Common myeloid progenitor, CD34-positive (primary cell): ENCODE results near the gene SLC45A1. TPM values are rescaled to one million over a fixed set of nuclear protein-coding genes. Genes with fewer than 3 reads are reported as not detected.
A peak's percentile ranks its signal among the peaks of the same experiment; 100 is the strongest.
"Not testable (repeated sequence)": the region's sequence is repeated elsewhere in the genome, so short reads cannot be mapped to it uniquely, and the experiment has no call there.

Experiments used
- CTCF ChIA-PET: fragments of 350-600 bp; sonication (Branson Sonifier 250); formaldehyde crosslinking; loops from one replicate; lab custom pipeline; 2021; ENCODE audit warnings: antibody characterized with exemption; lab: Charles Lee
- POLR2A ChIA-PET: fragments of 350-600 bp; sonication (Branson Sonifier 250); formaldehyde crosslinking; loops from one replicate; lab custom pipeline; 2021; ENCODE audit warnings: antibody characterized with exemption; lab: Charles Lee
- DNase-seq, 3 donors: peaks; one replicate each; pipeline versions ENCODE4 v3.0.0 to v3.0.0-alpha.2; 2013
- H3K27ac ChIP-seq, 2 experiments: 1 replicate in 1 of 2; 2 replicates in 1 of 2; pipeline ENCODE4 v1.7.0; 2013; ENCODE audit warnings: inconsistent platforms in 2 of 2, low read length in 2 of 2, mild to moderate bottlenecking in 2 of 2, low read depth in 1 of 2, moderate library complexity in 1 of 2; ENCODE audit not compliant: severe bottlenecking in 2 of 2, insufficient read depth in 1 of 2, poor library complexity in 1 of 2
- H3K27me3 ChIP-seq, 5 experiments: replicated peaks in 2 of 5; 1 replicate in 3 of 5; 2 replicates in 2 of 5; pipeline versions ENCODE4 v1.6.1 to v1.7.0; 2013; ENCODE audit warnings: low read length in 4 of 5, mild to moderate bottlenecking in 2 of 5, moderate library complexity in 2 of 5, inconsistent platforms in 1 of 5; ENCODE audit not compliant: insufficient read depth in 5 of 5, control insufficient read depth in 4 of 5
- H3K36me3 ChIP-seq, 4 experiments: 1 replicate in 2 of 4; 2 replicates in 2 of 4; pipeline versions ENCODE4 v1.6.1 to v1.7.0; 2013; ENCODE audit warnings: low read length in 3 of 4, control low read depth in 1 of 4, mild to moderate bottlenecking in 1 of 4; ENCODE audit not compliant: control insufficient read depth in 4 of 4, insufficient read depth in 4 of 4
- H3K4me1 ChIP-seq, 4 experiments: 1 replicate in 3 of 4; 2 replicates in 1 of 4; pipeline versions ENCODE4 v1.6.1 to v1.7.1; 2013; ENCODE audit warnings: low read length in 3 of 4, mild to moderate bottlenecking in 3 of 4, control low read depth in 1 of 4, inconsistent platforms in 1 of 4, moderate library complexity in 1 of 4; ENCODE audit not compliant: control insufficient read depth in 4 of 4, insufficient read depth in 4 of 4; ENCODE audit errors: control extremely low read depth in 1 of 4
- H3K4me3 ChIP-seq, 7 experiments: 1 replicate in 4 of 7; 2 replicates in 3 of 7; pipeline versions ENCODE4 v1.5.1 to v1.7.0; 2013; ENCODE audit warnings: mild to moderate bottlenecking in 7 of 7, low read length in 6 of 7, moderate library complexity in 6 of 7, inconsistent platforms in 2 of 7, low read depth in 2 of 7, control low read depth in 1 of 7; ENCODE audit not compliant: insufficient read depth in 4 of 7, control insufficient read depth in 1 of 7; ENCODE audit errors: extremely low read depth in 1 of 7
- H3K9me3 ChIP-seq, 5 experiments: 1 replicate in 4 of 5; 2 replicates in 1 of 5; pipeline versions ENCODE4 v1.6.1 to v1.7.1; 2013; ENCODE audit warnings: low read length in 4 of 5, mild to moderate bottlenecking in 2 of 5, inconsistent platforms in 1 of 5, low read depth in 1 of 5, moderate library complexity in 1 of 5; ENCODE audit not compliant: control insufficient read depth in 4 of 5, insufficient read depth in 2 of 5; ENCODE audit errors: control extremely low read depth in 1 of 5
- WGBS: methylation state at CpG from one replicate; pipeline ENCODE4 v1.1.5; 2013; ENCODE audit not compliant: insufficient coverage; 5-methylcytosine and 5-hydroxymethylcytosine counted together
- polyA plus RNA-seq: library from polyadenylated mRNA; unstranded; fragments of 120-200 nt; gene quantifications from one replicate; pipeline ENCODE4 v1.2.1, GENCODE V29; 2013

The SLC45A1 gene
- polyA plus RNA-seq: 0.05 TPM

- ChIA-PET POLR2A (interaction anchor here (1.1 kb wide), 1 partner anchor 293 kb away, joined by 3 read pairs; no protein-coding TSS in a partner anchor), CTCF (interaction anchor here (1.4 to 1.7 kb wide), 3 partner anchors 16 to 303 kb away, joined by 4 to 9 read pairs (median 7); no protein-coding TSS in a partner anchor)
- DNase-seq: peak; percentile 44 to 75 (median 65)
- peak within 1 kb of the TSS in 6 of 7 experiments; percentile 17 to 73 (median 44) for H3K4me3 ChIP-seq
- H3K36me3 ChIP-seq: no peaks in the 10 kb centered on the region
- peaks cover 0 to 62% (median 16%) of the 10 kb centered on the region in 5 experiments for H3K27me3 ChIP-seq
- no peaks in the 10 kb centered on the region for H3K9me3 ChIP-seq
- no peak within 1 kb of the TSS for H3K27ac ChIP-seq
- peaks cover 0 to 15% (median 10%) of the 10 kb centered on the region in 4 experiments for H3K4me1 ChIP-seq
- 12% methylated on average over 59 of the region's 75 CpGs for WGBS
These were observed at the start of gene SLC45A1 for GRCh38 chr1:8317647-8318381. Gene SLC45A1, plus strand, starts transcription at chr1:8318114. Its CDS starts 6,216 bp downstream, at chr1:8324330.

DNA sequence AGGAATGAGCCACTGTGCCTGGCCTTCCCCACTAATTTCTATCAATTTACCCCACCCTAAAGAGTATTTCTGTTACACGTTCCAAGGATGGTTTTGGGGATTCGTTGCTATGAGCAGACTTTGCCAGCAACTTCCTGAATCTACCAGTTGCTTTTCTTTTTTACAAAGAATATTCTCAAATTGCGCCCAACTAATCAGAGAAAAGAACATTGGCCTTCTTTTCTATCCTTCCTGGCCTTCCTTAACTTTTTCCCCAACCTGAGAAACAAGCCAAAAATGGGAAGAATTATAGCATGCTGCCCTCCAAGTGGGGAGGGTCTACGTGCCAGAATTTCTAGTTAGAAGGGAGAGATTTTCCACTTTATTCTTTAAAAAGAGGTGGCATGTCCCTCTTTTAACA is 44.9 kb upstream of the SLC45A1 start:
- Histone ChIP-seq H3K27ac (no peak overlapping the region), H3K9me3 (no peaks in the 10 kb centered on the region), H3K36me3 (no peaks in the 10 kb centered on the region), H3K4me3 (no peak overlapping the region), H3K4me1 (no peaks in the 10 kb centered on the region), H3K27me3 (peaks cover 0 to 1% (median 0%) of the 10 kb centered on the region in 5 experiments)
- POLR2A ChIA-PET: no interaction called here
- CTCF ChIA-PET: no interaction called here
- 66% methylated on average over 4 of the region's 4 CpGs for WGBS
- DNase-seq: no peak

GRCh38 chr1:8274352-8274751 is 43.6 kb upstream of the SLC45A1 start:
- Histone ChIP-seq H3K9me3 (no peaks in the 10 kb centered on the region), H3K4me3 (no peak overlapping the region), H3K36me3 (no peaks in the 10 kb centered on the region), H3K27me3 (peaks cover 0 to 1% (median 0%) of the 10 kb centered on the region in 5 experiments), H3K27ac (no peak overlapping the region), H3K4me1 (no peaks in the 10 kb centered on the region)
- ChIA-PET POLR2A (no interaction called here), CTCF (no interaction called here)
- no peak for DNase-seq
- WGBS: 72% methylated on average over 6 of the region's 8 CpGs

- Histone ChIP-seq H3K4me3 (no peak overlapping the region), H3K27me3 (peaks cover 0 to 4% (median 0%) of the 10 kb centered on the region in 5 experiments), H3K4me1 (no peaks in the 10 kb centered on the region), H3K9me3 (no peaks in the 10 kb centered on the region), H3K36me3 (no peaks in the 10 kb centered on the region), H3K27ac (no peak overlapping the region)
- POLR2A ChIA-PET: no interaction called here
- peak in 2 of 3 donors; percentile 11 to 36 for DNase-seq
- 91% methylated on average over 21 of the region's 21 CpGs for WGBS
- CTCF ChIA-PET: interaction anchor here (1.0 kb wide), 1 partner anchor 9 kb away, joined by 3 read pairs; no protein-coding TSS in a partner anchor
These were observed 41.6 kb upstream of the SLC45A1 start for GRCh38 chr1:8276173-8276914.

GRCh38 chr1:8276932-8277331 is 41.0 kb upstream of the SLC45A1 start:
- DNase-seq: peak in 1 of 3 donors; percentile 46
- 92% methylated on average over 3 of the region's 4 CpGs for WGBS
- Histone ChIP-seq H3K27me3 (peaks cover 0 to 9% (median 3%) of the 10 kb centered on the region in 5 experiments), H3K36me3 (no peaks in the 10 kb centered on the region), H3K9me3 (no peaks in the 10 kb centered on the region), H3K4me3 (no peak overlapping the region), H3K4me1 (peaks cover 0 to 3% (median 2%) of the 10 kb centered on the region in 4 experiments), H3K27ac (no peak overlapping the region)
- ChIA-PET POLR2A (no interaction called here), CTCF (interaction anchor here (1.0 kb wide), 1 partner anchor 9 kb away, joined by 3 read pairs; no protein-coding TSS in a partner anchor)

DNA sequence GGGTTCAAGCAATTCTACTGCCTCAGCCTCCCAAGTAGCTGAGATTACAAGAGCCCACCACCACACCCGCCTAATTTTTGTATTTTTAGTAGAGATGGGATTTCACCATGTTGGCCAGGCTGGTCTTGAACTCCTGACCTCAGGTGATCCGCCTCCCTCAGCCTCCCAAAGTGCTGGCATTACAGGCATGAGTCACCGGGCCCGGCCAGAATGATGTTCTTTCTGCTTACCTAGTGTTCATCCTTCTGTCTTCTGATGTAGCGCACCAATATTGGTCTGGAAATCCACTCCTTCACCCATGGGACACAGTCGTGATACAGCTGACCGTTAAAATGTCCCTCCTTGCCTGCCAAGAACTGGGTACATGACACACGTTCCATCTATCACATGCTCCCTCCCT is 39.2 kb upstream of the SLC45A1 start:
- not testable (repeated sequence) for H3K4me3 ChIP-seq, H3K36me3 ChIP-seq, DNase-seq, H3K27ac ChIP-seq, H3K9me3 ChIP-seq
- Histone ChIP-seq H3K27me3 (peaks cover 0 to 24% (median 7%) of the 10 kb centered on the region in 5 experiments), H3K4me1 (peaks cover 0 to 13% (median 10%) of the 10 kb centered on the region in 4 experiments)
- 98% methylated on average over 7 of the region's 8 CpGs for WGBS
- POLR2A ChIA-PET: interaction anchor here (0.6 kb wide), 2 partner anchors 35 to 387 kb away, joined by 3 read pairs; no protein-coding TSS in a partner anchor
- CTCF ChIA-PET: interaction anchor here (1.3 kb wide), 1 partner anchor 266 kb away, joined by 3 read pairs; no protein-coding TSS in a partner anchor
